GM19239 (cell line): ENCODE measurements around the gene FAM8A1.

Experiments
- DNase-seq: peaks from one replicate; pipeline ENCODE4 v3.0.0; 2011; ENCODE audit warnings: low spot score; ENCODE audit not compliant: insufficient read length
- FAIRE-seq: peaks from 2 replicates; lab custom pipeline; 2011; peaks lifted over from hg19 to GRCh38; lab: Jason Lieb, UNC

FAM8A1 gene

GRCh38 chr6:17600527-17601385, 654 bp downstream of the FAM8A1 start:
- FAIRE-seq (no peak), DNase-seq (peak; percentile 9)

- no peak for FAIRE-seq
- no peak for DNase-seq
These were observed 1.2 kb downstream of the FAM8A1 start for GRCh38 chr6:17601386-17601703.

GRCh38 chr6:17602888-17603287, 2.8 kb downstream of the FAM8A1 start:
- FAIRE-seq (no peak), DNase-seq (no peak)

- FAIRE-seq (no peak), DNase-seq (no peak)
These were observed 6.5 kb downstream of the FAM8A1 start for GRCh38 chr6:17606606-17607005.

DNA sequence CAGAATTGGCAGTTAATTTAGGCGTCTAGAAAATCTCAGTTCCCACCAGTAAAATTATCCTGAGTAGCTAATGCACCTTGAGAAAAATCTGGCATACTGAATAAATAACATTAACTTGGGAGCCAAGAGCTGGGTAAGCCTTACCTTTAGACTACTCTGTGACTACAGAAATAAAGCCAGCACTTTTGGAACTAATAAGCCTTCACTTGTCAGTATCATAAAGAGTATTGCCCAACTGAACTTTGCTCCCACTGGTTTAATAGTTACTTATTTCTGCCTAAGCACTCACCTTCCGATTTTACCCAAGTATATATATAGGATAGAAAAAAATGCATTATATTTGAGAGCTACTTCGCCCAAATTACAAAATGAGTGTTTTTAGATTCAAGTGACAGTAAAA, 10.7 kb downstream of the FAM8A1 start:
- DNase-seq (no peak), FAIRE-seq (no peak)

DNA sequence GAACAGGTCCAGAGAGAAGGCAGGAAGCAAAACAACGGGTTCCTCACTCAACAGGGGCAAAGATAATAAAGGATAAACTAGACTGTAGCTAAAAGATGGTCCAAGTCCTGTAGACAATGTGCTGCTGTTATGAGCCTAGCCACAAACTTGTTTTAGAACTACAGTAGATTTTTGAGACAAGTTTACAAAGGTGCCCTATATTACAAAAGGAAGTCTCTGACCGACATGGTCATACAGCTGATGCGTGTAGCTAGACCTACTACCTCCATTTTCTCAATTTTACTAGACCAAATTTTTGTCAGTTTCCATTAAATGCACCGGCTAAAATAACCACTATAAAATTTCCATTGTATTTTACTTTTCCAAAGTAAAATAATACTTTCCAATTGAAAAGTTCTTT, 11.9 kb downstream of the FAM8A1 start:
- FAIRE-seq (no peak), DNase-seq (no peak)

- no peak for DNase-seq
- no peak for FAIRE-seq
These were observed 15.7 kb downstream of the FAM8A1 start for GRCh38 chr6:17615794-17616193.

DNA sequence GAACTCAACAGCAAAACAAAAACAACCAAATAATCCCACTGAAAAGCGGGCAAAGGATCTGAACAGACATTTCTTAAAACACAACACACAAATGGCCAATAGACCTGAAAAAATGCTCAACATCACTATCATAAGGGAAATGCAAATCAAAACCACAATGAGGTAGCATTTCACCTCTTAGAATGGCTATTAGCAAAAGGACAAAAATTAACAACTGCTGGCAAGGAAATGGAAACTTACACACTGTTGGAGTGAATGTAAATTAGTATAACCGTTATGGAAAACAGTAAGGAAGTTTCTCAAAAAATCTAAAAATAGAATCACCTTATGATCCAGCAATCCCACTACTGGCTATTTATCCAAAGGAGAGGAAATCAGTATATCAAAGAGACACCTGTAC, 20.9 kb downstream of the FAM8A1 start:
- peak; percentile 88 for FAIRE-seq

DNA sequence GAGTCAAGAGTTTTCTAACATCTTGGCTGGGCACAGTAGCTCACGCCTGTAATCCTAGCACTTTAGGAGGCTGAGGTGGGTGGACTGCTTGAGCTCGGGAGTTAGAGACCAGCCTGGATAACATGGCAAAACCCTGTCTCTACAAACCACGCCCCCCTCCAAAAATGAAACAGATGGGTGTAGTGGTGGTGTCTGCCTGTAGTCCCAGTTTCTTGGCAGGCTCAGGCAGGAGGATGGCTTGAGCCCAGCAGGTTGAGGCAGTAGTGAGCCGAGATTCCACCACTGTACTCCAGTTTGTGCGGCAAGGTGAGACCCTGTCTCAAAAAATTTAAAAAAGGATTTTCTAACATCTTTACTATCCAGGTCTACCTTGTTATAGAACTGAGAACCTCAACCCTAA, 22.0 kb downstream of the FAM8A1 start:
- FAIRE-seq (peak; percentile 14), DNase-seq (no peak)

More for the DNA sequence above, 20.9 kb downstream of the FAM8A1 start:
- DNase-seq: peak; percentile 7

DNA sequence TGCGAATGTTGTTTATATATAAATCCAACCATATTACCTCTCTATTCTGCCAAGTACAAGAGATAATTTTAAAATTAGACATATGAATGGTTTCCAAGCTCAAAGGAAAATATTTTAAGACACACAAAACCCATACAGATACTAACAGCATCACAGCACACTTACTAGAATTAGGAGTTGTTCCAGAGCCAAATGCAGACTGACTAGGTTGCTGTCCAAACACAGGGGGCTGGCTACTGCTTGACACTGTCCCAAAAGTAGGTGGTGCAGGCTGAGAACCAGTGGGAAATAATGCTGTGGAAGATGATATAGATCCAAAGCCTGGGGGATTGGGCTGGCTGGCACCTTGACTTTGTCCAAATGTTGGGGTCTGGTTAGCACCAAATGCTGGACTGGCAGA, 24.3 kb downstream of the FAM8A1 start:
- FAIRE-seq (no peak), DNase-seq (no peak)

- no peak for FAIRE-seq
These were observed 28.8 kb downstream of the FAM8A1 start for GRCh38 chr6:17628873-17629272.

DNA sequence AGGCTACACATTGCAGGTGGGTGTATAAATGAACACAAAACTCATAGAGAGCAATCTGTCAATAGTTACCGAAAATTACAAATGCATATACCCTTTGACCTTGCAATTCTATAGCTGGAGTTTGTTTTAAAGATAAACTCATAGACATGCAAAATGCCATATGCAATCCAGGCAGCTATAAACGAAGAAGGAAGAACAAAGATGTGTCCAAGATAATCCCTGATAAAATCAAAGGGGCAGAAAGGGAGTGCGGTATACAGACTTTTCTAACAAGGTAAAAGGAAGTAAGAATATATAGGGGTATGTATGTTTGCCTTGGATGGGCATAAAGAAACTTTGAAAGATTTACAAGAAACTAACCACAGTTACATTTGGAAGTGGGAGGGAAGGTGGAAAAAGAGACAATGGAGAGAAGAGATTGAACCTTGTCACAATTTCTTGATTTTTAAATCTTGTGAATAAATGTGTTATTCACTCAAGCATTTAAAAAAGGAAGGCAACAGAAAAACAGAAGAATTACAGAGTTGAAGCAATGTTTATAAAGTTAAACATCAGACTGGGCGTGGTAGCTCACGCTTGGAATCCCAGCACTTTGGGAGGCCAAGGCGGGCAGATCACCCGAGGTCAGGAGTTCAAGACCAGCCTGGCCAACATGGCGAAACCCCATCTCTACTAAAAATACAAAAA, 29.9 kb downstream of the FAM8A1 start:
- no peak for FAIRE-seq
- no peak for DNase-seq

More at GRCh38 chr6:17628873-17629272, 28.8 kb downstream of the FAM8A1 start:
- peak; percentile 4 for DNase-seq

GRCh38 chr6:17630511-17631073, 30.5 kb downstream of the FAM8A1 start:
- DNase-seq (no peak), FAIRE-seq (no peak)

- DNase-seq: no peak
- FAIRE-seq: no peak
These were observed 32.8 kb downstream of the FAM8A1 start for GRCh38 chr6:17632934-17633333.

- no peak for DNase-seq
- peak; percentile 33 for FAIRE-seq
These were observed 33.5 kb downstream of the FAM8A1 start for GRCh38 chr6:17633465-17634188.

DNA sequence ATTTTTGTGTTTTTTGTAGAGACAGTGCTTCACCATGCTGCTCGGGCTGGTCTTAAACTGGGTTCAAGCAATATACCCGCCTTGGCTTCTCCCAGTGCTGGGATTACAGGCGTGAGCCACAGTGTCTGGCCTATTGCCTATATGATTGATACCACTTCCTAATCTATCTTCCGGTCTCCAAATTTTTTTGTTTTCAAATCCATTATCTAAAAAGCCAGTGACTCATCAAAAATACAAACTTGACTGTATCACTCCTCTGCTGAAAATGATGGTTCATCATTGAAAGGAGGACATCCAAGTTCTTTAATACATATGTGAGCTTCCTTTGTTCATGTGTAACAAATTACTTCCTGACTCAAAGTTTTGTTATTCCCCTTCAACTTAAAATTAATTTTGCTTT, 35.5 kb downstream of the FAM8A1 start:
- DNase-seq (no peak), FAIRE-seq (no peak)

GRCh38 chr6:17638212-17638715, 38.2 kb downstream of the FAM8A1 start:
- no peak for DNase-seq
- FAIRE-seq: no peak

DNA sequence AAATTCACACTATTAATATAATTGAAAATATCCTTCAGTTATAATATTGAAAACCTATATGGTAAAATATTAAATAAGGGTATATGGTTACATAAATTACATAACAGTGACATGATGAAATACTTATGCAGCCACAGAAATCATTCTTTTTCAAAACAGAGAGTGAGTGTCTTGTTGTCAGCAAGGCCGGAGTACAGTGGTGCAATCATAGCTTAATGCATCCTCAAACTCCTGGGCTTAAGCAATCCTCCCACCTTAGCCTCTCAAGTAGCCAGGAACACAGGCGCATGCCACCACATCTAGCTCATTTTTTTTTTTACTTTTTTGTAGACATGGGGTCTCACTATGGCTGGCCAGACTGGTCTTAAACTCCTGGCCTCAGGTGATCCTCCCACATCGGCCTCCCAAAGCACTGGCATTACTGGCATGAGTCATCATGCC, 40.4 kb downstream of the FAM8A1 start:
- DNase-seq (no peak), FAIRE-seq (no peak)

- DNase-seq (no peak), FAIRE-seq (no peak)
These were observed 48.6 kb downstream of the FAM8A1 start for GRCh38 chr6:17648745-17649144.

- FAIRE-seq: no peak
- DNase-seq: no peak
These were observed 50.7 kb downstream of the FAM8A1 start for GRCh38 chr6:17650656-17651309.
